ENCODE results near the gene TMTC4. TPM values are rescaled to one million over a fixed set of nuclear protein-coding genes. Genes with fewer than 3 reads are reported as not detected.

Gene TMTC4
- polyA plus RNA-seq, 1 donor from 2014 or later = 123 TPM

GRCh38 chr13:100600461-100600860 lies 74.1 kb downstream of the TMTC4 start:
- no peak overlapping the region for H3K4me3 ChIP-seq (ENCODE audit: low read length)
- H4K20me1 ChIP-seq (ENCODE audit: insufficient read depth) = no peaks in the 10 kb centered on the region
- no peaks in the 10 kb centered on the region for H3F3A ChIP-seq (ENCODE audit: insufficient read depth, low read length, poor library complexity, severe bottlenecking)
- H3K79me2 ChIP-seq (replicated peaks; ENCODE audit: insufficient read depth, low read length) = no peaks in the 10 kb centered on the region
- TF ChIP-seq RAD21 (conservative IDR thresholded peaks at IDR 0.05) (no peak), SMC3 (conservative IDR thresholded peaks at IDR 0.05; ENCODE audit: poor library complexity) (no peak), POLR2AphosphoS5 (IDR thresholded peaks at IDR 0.05) (no peak), TAF1 (IDR thresholded peaks at IDR 0.05; ENCODE audit: low read depth) (no peak), MXI1 (conservative IDR thresholded peaks at IDR 0.05; ENCODE audit: poor library complexity, severe bottlenecking) (no peak), REST (IDR thresholded peaks at IDR 0.05; ENCODE audit: borderline replicate concordance) (no peak), EP300 (conservative IDR thresholded peaks at IDR 0.05; ENCODE audit: poor library complexity, severe bottlenecking) (no peak), EZH2 (IDR thresholded peaks at IDR 0.05; ENCODE audit: borderline replicate concordance, insufficient read depth, low read length, poor library complexity, severe bottlenecking) (no peak)
- TF ChIP-seq, protein P1, sequence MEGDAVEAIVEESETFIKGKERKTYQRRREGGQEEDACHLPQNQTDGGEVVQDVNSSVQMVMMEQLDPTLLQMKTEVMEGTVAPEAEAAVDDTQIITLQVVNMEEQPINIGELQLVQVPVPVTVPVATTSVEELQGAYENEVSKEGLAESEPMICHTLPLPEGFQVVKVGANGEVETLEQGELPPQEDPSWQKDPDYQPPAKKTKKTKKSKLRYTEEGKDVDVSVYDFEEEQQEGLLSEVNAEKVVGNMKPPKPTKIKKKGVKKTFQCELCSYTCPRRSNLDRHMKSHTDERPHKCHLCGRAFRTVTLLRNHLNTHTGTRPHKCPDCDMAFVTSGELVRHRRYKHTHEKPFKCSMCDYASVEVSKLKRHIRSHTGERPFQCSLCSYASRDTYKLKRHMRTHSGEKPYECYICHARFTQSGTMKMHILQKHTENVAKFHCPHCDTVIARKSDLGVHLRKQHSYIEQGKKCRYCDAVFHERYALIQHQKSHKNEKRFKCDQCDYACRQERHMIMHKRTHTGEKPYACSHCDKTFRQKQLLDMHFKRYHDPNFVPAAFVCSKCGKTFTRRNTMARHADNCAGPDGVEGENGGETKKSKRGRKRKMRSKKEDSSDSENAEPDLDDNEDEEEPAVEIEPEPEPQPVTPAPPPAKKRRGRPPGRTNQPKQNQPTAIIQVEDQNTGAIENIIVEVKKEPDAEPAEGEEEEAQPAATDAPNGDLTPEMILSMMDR (IDR thresholded peaks at IDR 0.05; ENCODE audit: poor library complexity, severe bottlenecking) = no peak
- H3K4me2 ChIP-seq (ENCODE audit: low read length) = no peak overlapping the region
- no peaks in the 10 kb centered on the region for H3K9me2 ChIP-seq (ENCODE audit: insufficient read depth, low read length)
- H3K36me3 ChIP-seq (ENCODE audit: insufficient read depth, low read length) = no peaks in the 10 kb centered on the region
- H3K27me3 ChIP-seq (ENCODE audit: insufficient read depth, low read depth, low read length) = no peaks in the 10 kb centered on the region
- no peak overlapping the region for H3K9ac ChIP-seq (ENCODE audit: low read length)
- no peaks in the 10 kb centered on the region for H3K9me3 ChIP-seq (ENCODE audit: low read length)
- H2AFZ ChIP-seq (ENCODE audit: low read depth, low read length) = no peak overlapping the region
- no peak overlapping the region for H3K27ac ChIP-seq (ENCODE audit: low read length)

DNA sequence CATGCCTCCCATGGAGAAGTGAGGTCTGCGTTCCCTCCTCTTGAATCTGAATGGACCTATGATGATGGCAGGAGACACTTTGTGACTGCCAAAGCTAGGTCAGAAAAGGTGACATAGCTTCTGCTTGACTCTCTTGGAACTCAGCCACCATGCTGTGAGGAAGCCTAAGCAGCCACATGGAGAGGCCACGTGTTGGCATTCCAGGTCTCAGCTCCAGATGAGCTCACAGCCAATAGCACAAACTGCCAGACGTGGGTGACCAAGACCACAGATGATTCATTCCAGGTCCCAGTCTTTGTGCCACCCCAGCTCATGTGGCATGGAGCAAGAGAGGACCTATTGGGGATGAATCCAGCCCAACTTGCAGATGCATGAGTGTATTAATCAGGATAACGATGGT lies 77.3 kb downstream of the TMTC4 start:
- Histone ChIP-seq H3K4me2 (ENCODE audit: low read length) (no peak overlapping the region), H3K27me3 (ENCODE audit: insufficient read depth, low read depth, low read length) (no peaks in the 10 kb centered on the region), H3K9me3 (ENCODE audit: low read length) (no peaks in the 10 kb centered on the region), H2AFZ (ENCODE audit: low read depth, low read length) (no peak overlapping the region), H3F3A (ENCODE audit: insufficient read depth, low read length, poor library complexity, severe bottlenecking) (no peaks in the 10 kb centered on the region), H3K9me2 (ENCODE audit: insufficient read depth, low read length) (no peaks in the 10 kb centered on the region), H3K36me3 (ENCODE audit: insufficient read depth, low read length) (no peaks in the 10 kb centered on the region), H3K9ac (ENCODE audit: low read length) (no peak overlapping the region), H3K4me3 (ENCODE audit: low read length) (no peak overlapping the region), H3K27ac (ENCODE audit: low read length) (no peak overlapping the region), H3K79me2 (replicated peaks; ENCODE audit: insufficient read depth, low read length) (no peaks in the 10 kb centered on the region), H4K20me1 (ENCODE audit: insufficient read depth) (no peaks in the 10 kb centered on the region)
- TF ChIP-seq EZH2 (IDR thresholded peaks at IDR 0.05; ENCODE audit: borderline replicate concordance, insufficient read depth, low read length, poor library complexity, severe bottlenecking) = no peak
- no peak for TF ChIP-seq POLR2AphosphoS5 (IDR thresholded peaks at IDR 0.05)
- TF ChIP-seq REST (IDR thresholded peaks at IDR 0.05; ENCODE audit: borderline replicate concordance) = no peak
- TF ChIP-seq RAD21 (conservative IDR thresholded peaks at IDR 0.05) = no peak
- TF ChIP-seq MXI1 (conservative IDR thresholded peaks at IDR 0.05; ENCODE audit: poor library complexity, severe bottlenecking) = no peak
- no peak for TF ChIP-seq TAF1 (IDR thresholded peaks at IDR 0.05; ENCODE audit: low read depth)
- TF ChIP-seq SMC3 (conservative IDR thresholded peaks at IDR 0.05; ENCODE audit: poor library complexity) = no peak
